BJ (cell line): ENCODE measurements around the gene CHRNA9. TPM values are rescaled to one million over a fixed set of nuclear protein-coding genes. Genes with fewer than 3 reads are reported as not detected.
"Not testable (repeated sequence)": the region's sequence is repeated elsewhere in the genome, so short reads cannot be mapped to it uniquely, and the experiment has no call there.

Source experiments
- CTCF ChIA-PET: fragments of 350-600 bp; formaldehyde crosslinking; extraction: SDS; loops from one replicate; lab custom pipeline; 2021; ENCODE audit warnings: antibody characterized with exemption, inconsistent platforms; lab: Yijun Ruan, JAX
- POLR2A ChIA-PET: fragments of 300-600 bp; sonication (Branson Sonifier 250); formaldehyde crosslinking; extraction: SDS; loops from one replicate; lab custom pipeline; 2021; ENCODE audit warnings: antibody characterized with exemption; lab: Charles Lee
- DNase-seq: peaks from one replicate; pipeline ENCODE4 v3.0.0-alpha.2; 2011; ENCODE audit warnings: low read depth
- H3K27me3 ChIP-seq: 2 replicates; pipeline ENCODE4 v1.6.0; 2011; ENCODE audit warnings: low read length; ENCODE audit not compliant: control insufficient read depth, insufficient read depth
- H3K36me3 ChIP-seq: 2 replicates; pipeline ENCODE4 v1.5.1; 2011; ENCODE audit warnings: low read length; ENCODE audit not compliant: control insufficient read depth, insufficient read depth
- H3K4me3 ChIP-seq: 2 replicates; pipeline ENCODE4 v1.5.1; 2011; ENCODE audit warnings: low read depth, mild to moderate bottlenecking, control low read depth, low read length
- polyA minus RNA-seq: library from RNA; depleted of rRNA, polyadenylated mRNA; stranded (reverse); fragments of >200 nt; gene quantifications from 2 replicates; pipeline ENCODE4 v1.2.3, GENCODE V29; 2011; rRNA and poly(A)+ RNA removed
- polyA plus RNA-seq: library from polyadenylated mRNA; depleted of rRNA; stranded (reverse); fragments of >200 nt; gene quantifications from 2 replicates; pipeline ENCODE4 v1.2.3, GENCODE V29; 2011; rRNA removed
- TF ChIP-seq, protein P1 (sequence below): IDR thresholded peaks from 2 replicates; pipeline ENCODE4 v1.5.1; 2011; ENCODE audit warnings: low read depth, mild to moderate bottlenecking, control low read depth, inconsistent platforms, low read length, moderate library complexity; ENCODE audit not compliant: insufficient read depth

CHRNA9 gene, protein sequence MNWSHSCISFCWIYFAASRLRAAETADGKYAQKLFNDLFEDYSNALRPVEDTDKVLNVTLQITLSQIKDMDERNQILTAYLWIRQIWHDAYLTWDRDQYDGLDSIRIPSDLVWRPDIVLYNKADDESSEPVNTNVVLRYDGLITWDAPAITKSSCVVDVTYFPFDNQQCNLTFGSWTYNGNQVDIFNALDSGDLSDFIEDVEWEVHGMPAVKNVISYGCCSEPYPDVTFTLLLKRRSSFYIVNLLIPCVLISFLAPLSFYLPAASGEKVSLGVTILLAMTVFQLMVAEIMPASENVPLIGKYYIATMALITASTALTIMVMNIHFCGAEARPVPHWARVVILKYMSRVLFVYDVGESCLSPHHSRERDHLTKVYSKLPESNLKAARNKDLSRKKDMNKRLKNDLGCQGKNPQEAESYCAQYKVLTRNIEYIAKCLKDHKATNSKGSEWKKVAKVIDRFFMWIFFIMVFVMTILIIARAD
- 0.12 TPM in 1 of 2 replicates, not detected in the other for polyA plus RNA-seq
- polyA minus RNA-seq = not detected in 2 replicates

DNA sequence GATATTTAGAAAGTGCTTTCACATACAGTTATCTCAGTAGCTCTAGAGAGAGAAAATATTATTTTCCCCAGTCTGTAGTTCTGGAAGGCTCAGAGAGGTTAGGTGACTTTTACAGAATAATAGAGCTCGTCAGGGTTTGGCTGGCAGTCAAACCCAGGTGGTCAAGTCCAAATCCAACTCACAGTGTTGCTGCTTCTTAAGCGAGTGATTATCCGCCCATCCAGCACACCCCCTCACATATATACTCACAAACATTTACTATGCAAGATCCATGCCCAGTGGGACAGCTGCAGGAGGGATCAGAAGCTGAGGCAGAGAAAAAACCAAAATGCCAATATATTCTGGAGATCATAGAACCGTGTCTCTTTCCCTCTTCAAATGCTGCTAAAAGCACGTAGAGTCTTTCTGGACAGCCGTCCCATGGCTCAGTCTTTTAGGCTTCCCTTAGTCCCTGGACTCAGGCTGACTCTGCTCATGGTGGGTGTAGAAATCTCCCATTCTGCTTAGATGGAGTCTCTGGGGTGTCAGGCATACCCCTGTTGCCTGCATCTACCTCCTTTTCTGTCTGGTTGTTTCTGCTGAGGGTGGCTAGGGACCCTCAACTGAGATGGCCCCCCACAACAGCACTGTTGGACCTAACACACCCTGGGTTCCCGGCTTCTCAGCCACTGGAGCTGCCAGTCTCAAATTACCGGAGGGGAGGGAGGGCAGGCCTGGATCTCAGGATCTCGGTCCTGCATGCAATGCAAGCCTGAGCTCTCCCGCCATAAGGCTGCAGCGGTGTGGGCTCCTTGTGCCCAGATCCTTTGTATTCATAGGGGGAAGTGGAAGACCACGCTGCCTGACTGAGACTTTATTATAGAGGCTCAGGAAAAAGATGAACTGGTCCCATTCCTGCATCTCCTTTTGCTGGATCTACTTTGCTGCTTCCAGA, at the start of gene CHRNA9:
Gene CHRNA9, plus strand, starts transcription at position 743 of the 934 bp plus-strand sequence. Its CDS starts 135 bp downstream, at position 878.
- H3K4me3 ChIP-seq = no peak within 1 kb of the TSS
- DNase-seq = no peak
- H3K36me3 ChIP-seq = no peaks in the 10 kb centered on the region
- 0 out of 2 replicates have a peak, but pooled peaks cover 1% of the 10 kb centered on the region for H3K27me3 ChIP-seq
- CTCF ChIA-PET = interaction anchor here (0.5 to 2.9 kb wide), 6 partner anchors 10 to 1386 kb away, joined by 3 to 22 read pairs (median 3); partner anchors contain the start of gene N4BP2
- POLR2A ChIA-PET = interaction anchor here (1.0 kb wide), 1 partner anchor 13 kb away, joined by 3 read pairs; no protein-coding TSS in a partner anchor
- TF ChIP-seq, protein P1, sequence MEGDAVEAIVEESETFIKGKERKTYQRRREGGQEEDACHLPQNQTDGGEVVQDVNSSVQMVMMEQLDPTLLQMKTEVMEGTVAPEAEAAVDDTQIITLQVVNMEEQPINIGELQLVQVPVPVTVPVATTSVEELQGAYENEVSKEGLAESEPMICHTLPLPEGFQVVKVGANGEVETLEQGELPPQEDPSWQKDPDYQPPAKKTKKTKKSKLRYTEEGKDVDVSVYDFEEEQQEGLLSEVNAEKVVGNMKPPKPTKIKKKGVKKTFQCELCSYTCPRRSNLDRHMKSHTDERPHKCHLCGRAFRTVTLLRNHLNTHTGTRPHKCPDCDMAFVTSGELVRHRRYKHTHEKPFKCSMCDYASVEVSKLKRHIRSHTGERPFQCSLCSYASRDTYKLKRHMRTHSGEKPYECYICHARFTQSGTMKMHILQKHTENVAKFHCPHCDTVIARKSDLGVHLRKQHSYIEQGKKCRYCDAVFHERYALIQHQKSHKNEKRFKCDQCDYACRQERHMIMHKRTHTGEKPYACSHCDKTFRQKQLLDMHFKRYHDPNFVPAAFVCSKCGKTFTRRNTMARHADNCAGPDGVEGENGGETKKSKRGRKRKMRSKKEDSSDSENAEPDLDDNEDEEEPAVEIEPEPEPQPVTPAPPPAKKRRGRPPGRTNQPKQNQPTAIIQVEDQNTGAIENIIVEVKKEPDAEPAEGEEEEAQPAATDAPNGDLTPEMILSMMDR = no peak

DNA sequence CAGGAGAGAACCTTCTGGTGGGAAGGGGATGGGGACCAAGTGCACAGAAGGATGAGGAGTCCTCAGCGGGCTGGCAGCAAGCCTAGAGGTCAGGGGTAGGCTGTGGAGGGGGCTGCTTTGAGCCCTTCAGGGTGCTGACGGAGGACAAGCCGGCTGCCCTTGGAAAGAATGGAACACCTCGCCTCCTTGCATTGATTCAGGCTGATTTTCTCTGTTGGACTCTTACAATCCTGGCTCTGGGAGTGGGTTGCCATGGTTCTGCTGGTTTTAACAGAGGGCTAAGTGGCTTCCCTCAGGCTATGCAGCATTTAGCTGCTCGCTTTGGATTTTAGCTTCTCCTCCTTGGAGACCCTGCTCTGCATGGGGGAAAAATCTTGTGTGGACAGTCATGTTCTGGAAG, 49.4 kb upstream of the CHRNA9 start:
- CTCF ChIA-PET = no interaction called here
- H3K4me3 ChIP-seq = no peak overlapping the region
- no peak for DNase-seq
- TF ChIP-seq, protein P1 = no peak
- POLR2A ChIA-PET = no interaction called here
- H3K27me3 ChIP-seq = 0 out of 2 replicates have a peak, but pooled peaks cover 2% of the 10 kb centered on the region
- H3K36me3 ChIP-seq = no peaks in the 10 kb centered on the region

- no peak for DNase-seq
- Histone ChIP-seq H3K36me3 (no peaks in the 10 kb centered on the region), H3K4me3 (no peak overlapping the region), H3K27me3 (0 out of 2 replicates have a peak, but pooled peaks cover 2% of the 10 kb centered on the region)
- ChIA-PET POLR2A (no interaction called here), CTCF (interaction anchor here (1.7 kb wide), 1 partner anchor 28 kb away, joined by 4 read pairs; no protein-coding TSS in a partner anchor)
- TF ChIP-seq, protein P1 = no peak
These were observed 46.6 kb upstream of the CHRNA9 start for GRCh38 chr4:40288566-40288965.

- TF ChIP-seq, protein P1 = no peak
- H3K36me3 ChIP-seq = no peaks in the 10 kb centered on the region
- no peak overlapping the region for H3K4me3 ChIP-seq
- 0 out of 2 replicates have a peak, but pooled peaks cover 2% of the 10 kb centered on the region for H3K27me3 ChIP-seq
- ChIA-PET POLR2A (no interaction called here), CTCF (interaction anchor here (1.7 kb wide), 1 partner anchor 27 kb away, joined by 4 read pairs; no protein-coding TSS in a partner anchor)
- DNase-seq = no peak
These were observed 45.6 kb upstream of the CHRNA9 start for GRCh38 chr4:40289366-40290188.

- POLR2A ChIA-PET, H3K36me3 ChIP-seq: not testable (repeated sequence)
- CTCF ChIA-PET = interaction anchor here (1.1 kb wide), 1 partner anchor 17 kb away, joined by 3 read pairs; no protein-coding TSS in a partner anchor
These were observed 44.4 kb upstream of the CHRNA9 start for GRCh38 chr4:40290611-40291186.

More at GRCh38 chr4:40290611-40291186, 44.4 kb upstream of the CHRNA9 start:
- not testable (repeated sequence) for DNase-seq, H3K27me3 ChIP-seq, H3K4me3 ChIP-seq
